H1 (cell line): Measurements from ENCODE around the gene EPB41L5. TPM values are rescaled to one million over a fixed set of nuclear protein-coding genes. Genes with fewer than 3 reads are reported as not detected.

Source experiments
- CTCF ChIA-PET: fragments of 300-600 bp; sonication (Branson Sonifier 250); formaldehyde crosslinking; loops from one replicate; lab custom pipeline; 2021; ENCODE audit not compliant: partially characterized antibody; lab: Charles Lee
- POLR2A ChIA-PET: fragments of 300-600 bp; sonication (Branson Sonifier 250); formaldehyde crosslinking; loops from one replicate; lab custom pipeline; 2021; ENCODE audit warnings: inconsistent platforms; ENCODE audit not compliant: partially characterized antibody; lab: Charles Lee
- DNase-seq, 2 experiments: peaks; one replicate each; pipeline versions ENCODE4 v3.0.0 to v3.0.0-alpha.2; 2010 to 2022; ENCODE audit warnings: low spot score in 2 of 2, low read depth in 1 of 2, mixed read lengths in 1 of 2
- FAIRE-seq: peaks from 2 replicates; lab custom pipeline; 2011; peaks lifted over from hg19 to GRCh38; lab: Jason Lieb, UNC
- H2AFZ ChIP-seq: 2 replicates; pipeline ENCODE4 v1.8.1; 2012; ENCODE audit warnings: low read length, inconsistent platforms
- H2AK5ac ChIP-seq: 2 replicates; pipeline ENCODE4 v1.6.1; 2013; ENCODE audit warnings: low read depth, low read length
- H2BK120ac ChIP-seq: replicated peaks from 2 replicates; pipeline ENCODE3; 2013; ENCODE audit warnings: low read depth, low read length, inconsistent platforms
- H2BK12ac ChIP-seq: 2 replicates; pipeline ENCODE4 v1.6.1; 2013; ENCODE audit warnings: low read depth, low read length
- H2BK15ac ChIP-seq: 2 replicates; pipeline ENCODE4 v1.6.1; 2013; ENCODE audit warnings: low read length
- H2BK20ac ChIP-seq: 2 replicates; pipeline ENCODE4 v1.6.1; 2013; ENCODE audit warnings: low read length
- H2BK5ac ChIP-seq: 2 replicates; pipeline ENCODE4 v1.6.1; 2013; ENCODE audit warnings: low read depth, low read length
- H3K14ac ChIP-seq: 2 replicates; pipeline ENCODE4 v1.6.1; 2013; ENCODE audit warnings: inconsistent platforms; ENCODE audit not compliant: insufficient read length
- H3K18ac ChIP-seq: 2 replicates; pipeline ENCODE4 v1.6.1; 2013; ENCODE audit warnings: low read length; ENCODE audit errors: extremely low read depth
- H3K23ac ChIP-seq: 2 replicates; pipeline ENCODE4 v1.6.1; 2013; ENCODE audit warnings: inconsistent platforms; ENCODE audit not compliant: insufficient read length
- H3K23me2 ChIP-seq: 2 replicates; pipeline ENCODE4 v1.6.1; 2013; ENCODE audit warnings: low read depth, low read length
- H3K27ac ChIP-seq: 2 replicates; pipeline ENCODE4 v1.6.1; 2011; ENCODE audit warnings: low read depth, low read length, inconsistent platforms
- H3K27me3 ChIP-seq, 4 experiments: replicated peaks in 1 of 4; 1 replicate in 1 of 4; 2 replicates in 3 of 4; pipeline versions ENCODE4 v1.6.1 to v1.8.1; 2011 to 2013; ENCODE audit warnings: low read length in 3 of 4, mild to moderate bottlenecking in 3 of 4, inconsistent platforms in 2 of 4, mixed read lengths in 2 of 4, moderate library complexity in 1 of 4; ENCODE audit not compliant: control insufficient read depth in 3 of 4, insufficient read depth in 3 of 4; ENCODE audit errors: extremely low read depth in 1 of 4
- H3K36me3 ChIP-seq, 4 experiments: 2 replicates each; pipeline versions ENCODE4 v1.6.1 to v1.8.1; 2011 to 2013; ENCODE audit warnings: mild to moderate bottlenecking in 4 of 4, low read length in 3 of 4, moderate library complexity in 2 of 4, control low read depth in 1 of 4, inconsistent platforms in 1 of 4; ENCODE audit not compliant: insufficient read depth in 4 of 4, control insufficient read depth in 2 of 4
- H3K4ac ChIP-seq: replicated peaks from 2 replicates; pipeline ENCODE3; 2013; ENCODE audit warnings: low read length, low read depth, mixed read lengths, inconsistent platforms; ENCODE audit not compliant: insufficient read length
- H3K4me1 ChIP-seq, 4 experiments: replicated peaks in 1 of 4; 1 replicate in 1 of 4; 2 replicates in 3 of 4; pipeline versions ENCODE4 v1.6.1 to v1.8.1; 2011 to 2013; ENCODE audit warnings: low read length in 3 of 4, inconsistent platforms in 2 of 4, mixed read lengths in 1 of 4; ENCODE audit not compliant: insufficient read depth in 4 of 4, control insufficient read depth in 3 of 4
- H3K4me2 ChIP-seq, 2 experiments: 2 replicates each; pipeline versions ENCODE4 v1.6.1 to v1.8.1; 2011 to 2013; ENCODE audit warnings: low read depth in 2 of 2, low read length in 2 of 2, control low read depth in 1 of 2, inconsistent platforms in 1 of 2, mild to moderate bottlenecking in 1 of 2; ENCODE audit not compliant: insufficient read depth in 1 of 2
- H3K4me3 ChIP-seq, 4 experiments: fragments of 200-600, 300-600 bp in 1 of 4; sonication (generic), shearing (Covaris generic), sonication (Bioruptor Twin) in 1 of 4; 2 replicates each; pipeline versions ENCODE4 v1.5.1 to v1.8.1; 2011 to 2016; ENCODE audit warnings: low read length in 4 of 4, low read depth in 3 of 4, control low read depth in 2 of 4, inconsistent platforms in 2 of 4, mild to moderate bottlenecking in 2 of 4, mixed read lengths in 1 of 4, moderate library complexity in 1 of 4; ENCODE audit not compliant: insufficient read depth in 2 of 4; ENCODE audit errors: extremely low read depth in 1 of 4
- H3K56ac ChIP-seq: replicated peaks from 2 replicates; pipeline ENCODE3; 2013; ENCODE audit warnings: low read depth, mild to moderate bottlenecking, mixed read lengths, low read length, inconsistent platforms; ENCODE audit not compliant: insufficient read length
- H3K79me1 ChIP-seq: 2 replicates; pipeline ENCODE4 v1.6.1; 2013; ENCODE audit warnings: low read depth, low read length, control low read depth
- H3K79me2 ChIP-seq, 2 experiments: 2 replicates each; pipeline versions ENCODE4 v1.6.1 to v1.8.1; 2012 to 2013; ENCODE audit warnings: low read length in 2 of 2, mild to moderate bottlenecking in 2 of 2, inconsistent platforms in 1 of 2; ENCODE audit not compliant: insufficient read depth in 2 of 2, control insufficient read depth in 1 of 2
- H3K9ac ChIP-seq, 4 experiments: replicated peaks in 1 of 4; 1 replicate in 1 of 4; 2 replicates in 3 of 4; pipeline versions ENCODE4 v1.6.1 to v1.8.1; 2011 to 2013; ENCODE audit warnings: low read depth in 3 of 4, low read length in 3 of 4, control low read depth in 2 of 4, mild to moderate bottlenecking in 2 of 4, moderate library complexity in 2 of 4, inconsistent platforms in 1 of 4; ENCODE audit errors: extremely low read depth in 1 of 4
- H3K9me3 ChIP-seq, 2 experiments: 2 replicates each; pipeline versions ENCODE4 v1.6.1 to v1.8.1; 2012 to 2013; ENCODE audit warnings: mild to moderate bottlenecking in 2 of 2, moderate library complexity in 2 of 2, control low read depth in 1 of 2, inconsistent platforms in 1 of 2, low read depth in 1 of 2, low read length in 1 of 2, mixed read lengths in 1 of 2; ENCODE audit not compliant: insufficient read depth in 2 of 2
- H4K20me1 ChIP-seq, 2 experiments: replicated peaks in 1 of 2; 2 replicates each; pipeline versions ENCODE3 to v1.8.1; 2011 to 2013; ENCODE audit warnings: inconsistent platforms in 2 of 2, low read length in 2 of 2, mild to moderate bottlenecking in 1 of 2; ENCODE audit not compliant: insufficient read depth in 2 of 2, control insufficient read depth in 1 of 2
- H4K5ac ChIP-seq: 2 replicates; pipeline ENCODE4 v1.6.1; 2013; ENCODE audit warnings: low read length, low read depth, mixed read lengths, inconsistent platforms; ENCODE audit not compliant: insufficient read length
- H4K8ac ChIP-seq: 2 replicates; pipeline ENCODE4 v1.8.0; 2013; ENCODE audit warnings: mild to moderate bottlenecking, moderate library complexity, low read length, inconsistent platforms; ENCODE audit not compliant: insufficient read depth; ENCODE audit errors: extremely low read depth
- H4K91ac ChIP-seq: replicated peaks from 2 replicates; pipeline ENCODE3; 2013; ENCODE audit warnings: low read length, mixed read lengths, inconsistent platforms; ENCODE audit not compliant: insufficient read length
- CBX8 ChIP-seq: fragments of 300-800, 300-1000 bp; sonication (generic); IDR thresholded peaks from 2 replicates; pipeline ENCODE4 v1.7.1; 2016; ENCODE audit warnings: low read depth, low read length, borderline replicate concordance
- EP300 ChIP-seq, 2 experiments: IDR thresholded peaks; 1 replicate in 1 of 2; 2 replicates in 1 of 2; pipeline ENCODE4 v1.6.1; 2011 to 2012; ENCODE audit warnings: low read depth in 2 of 2, low read length in 2 of 2, mild to moderate bottlenecking in 2 of 2, borderline replicate concordance in 1 of 2, inconsistent platforms in 1 of 2, moderate library complexity in 1 of 2
- RFX5 ChIP-seq: IDR thresholded peaks from 2 replicates; pipeline ENCODE4 v1.6.1; 2011; ENCODE audit warnings: low read depth, low read length, improper control_type of control experiment, borderline replicate concordance
- SAP30 ChIP-seq: fragments of 300-600 bp; sonication (generic); IDR thresholded peaks from 2 replicates; pipeline ENCODE4 v1.7.1; 2012; ENCODE audit warnings: low read length, moderate library complexity, mild to moderate bottlenecking, inconsistent platforms; ENCODE audit not compliant: insufficient read depth, insufficient replicate concordance
- SIRT6 ChIP-seq: IDR thresholded peaks from one replicate; pipeline ENCODE4 v1.7.1; 2012; ENCODE audit warnings: low read length, inconsistent platforms
- SP4 ChIP-seq: IDR thresholded peaks from 2 replicates; pipeline ENCODE4 v1.6.1; 2012; ENCODE audit warnings: low read length, inconsistent platforms
- SRF ChIP-seq: IDR thresholded peaks from 2 replicates; pipeline ENCODE4 v1.6.1; 2011; ENCODE audit warnings: mild to moderate bottlenecking, low read depth, low read length, moderate library complexity
- WGBS, 2 experiments: shearing (Covaris generic) in 1 of 2; methylation state at CpG; one replicate each; pipeline versions ENCODE4 v1.1.6 to v1.1.7; 2013 to 2015; ENCODE audit warnings: low lambda C conversion rate in 2 of 2, mixed read lengths in 2 of 2, inconsistent platforms in 1 of 2, low coverage in 1 of 2, missing lambda C conversion rate in 1 of 2; ENCODE audit not compliant: insufficient replicate concordance in 2 of 2, insufficient coverage in 1 of 2, insufficient read length in 1 of 2; ENCODE audit errors: extremely low coverage in 1 of 2, missing lambda C conversion rate in 1 of 2; 5-methylcytosine and 5-hydroxymethylcytosine counted together
- polyA plus RNA-seq, 7 experiments: library from polyadenylated mRNA; depleted of rRNA in 3 of 7; stranded (reverse) in 5 of 7; unstranded in 2 of 7; fragments of >200 nt in 5 of 7; fragments of 200-250 nt in 2 of 7; gene quantifications; 1 replicate in 5 of 7; 2 replicates in 1 of 7; 4 replicates in 1 of 7; pipeline versions ENCODE4 v1.2.1 to v1.2.3, GENCODE V29; 2011 to 2013; ENCODE audit warnings: missing spikeins in 2 of 7, mixed read lengths in 2 of 7
- total RNA-seq: library from RNA; stranded (reverse); fragmentation: NEBNext Ultra II Directional; extraction: Animal tissue kit (Norgen Biotek cat#: 25700); gene quantifications from 2 replicates; pipeline ENCODE4 v1.2.1, GENCODE V29; 2021

Gene EPB41L5
- total and polyA plus RNA-seq, 2 of the 8 experiments (the other 6 are each of a cell fraction or from before 2014, with no cell fraction given): 13.5 to 32.3 TPM

DNA sequence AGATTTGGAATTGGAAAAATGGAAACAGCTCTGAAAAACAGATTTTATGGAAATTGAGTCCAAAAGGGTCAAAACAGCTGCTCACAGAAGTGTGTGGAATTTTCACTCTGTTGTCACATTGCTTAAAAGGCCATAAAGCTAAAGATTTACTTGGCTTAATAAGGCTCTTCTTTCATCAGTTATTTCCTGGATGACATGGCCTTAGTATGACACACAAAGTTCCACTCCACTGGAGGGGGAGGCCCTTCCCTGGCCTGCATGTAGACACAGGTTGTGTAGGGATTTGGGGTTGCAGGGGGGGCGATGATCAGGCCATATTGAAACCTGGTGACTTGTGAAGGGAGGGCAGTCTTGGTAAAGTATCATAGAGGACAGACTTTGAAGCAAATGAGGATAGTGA lies 176.3 kb downstream of the EPB41L5 start:
- Histone ChIP-seq H3K79me1 (no peaks in the 10 kb centered on the region), H2BK120ac (no peak overlapping the region), H3K79me2 (no peaks in the 10 kb centered on the region), H3K4ac (no peak overlapping the region), H3K27me3 (no peaks in the 10 kb centered on the region), H2BK15ac (no peak overlapping the region), H3K36me3 (no peaks in the 10 kb centered on the region), H3K23ac (no peak overlapping the region), H3K27ac (no peak overlapping the region), H2AK5ac (no peak overlapping the region), H3K4me1 (no peaks in the 10 kb centered on the region), H3K23me2 (no peaks in the 10 kb centered on the region), H3K14ac (no peak overlapping the region), H2BK5ac (no peak overlapping the region)
- no peak for DNase-seq
- no peak for FAIRE-seq
- CTCF ChIA-PET: interaction anchor here (0.7 to 0.8 kb wide), 2 partner anchors 13 to 502 kb away, joined by 3 read pairs; no protein-coding TSS in a partner anchor
- TF ChIP-seq SP4 (no peak), SRF (no peak), SAP30 (no peak), EP300 (IDR thresholded peaks at IDR 0.05; ENCODE audit: borderline replicate concordance in 1 of 2, low read depth in 2 of 2, low read length in 2 of 2) (no peak), CBX8 (no peak), RFX5 (no peak), SIRT6 (no peak)
- TF ChIP-seq, all 59 proteins: peak for 0
- Histone ChIP-seq H3K4me3 (no peak overlapping the region), H3K4me2 (no peak overlapping the region), H2BK20ac (no peak overlapping the region), H3K18ac (no peak overlapping the region), H4K5ac (no peak overlapping the region), H4K8ac (no peak overlapping the region), H3K9ac (no peak overlapping the region), H3K9me3 (peaks cover 4 to 5% of the 10 kb centered on the region in 2 experiments; a peak in 3 of 4 replicates), H3K56ac (no peak overlapping the region), H4K20me1 (no peaks in the 10 kb centered on the region), H2AFZ (no peak overlapping the region), H2BK12ac (no peak overlapping the region), H4K91ac (no peak overlapping the region)
- POLR2A ChIA-PET: no interaction called here
- 53% methylated on average over 1 of the region's 1 CpG; no CpG with 5 or more reads in 1 of the 2 experiments for WGBS, 2 experiments
